ENCODE results near the gene PTPRT. TPM values are rescaled to one million over a fixed set of nuclear protein-coding genes. Genes with fewer than 3 reads are reported as not detected.

PTPRT gene
- total and polyA plus RNA-seq, 11 donors: 0.04 to 2.5 (median 0.25) TPM; not detected in 2

- TF ChIP-seq, protein P1, sequence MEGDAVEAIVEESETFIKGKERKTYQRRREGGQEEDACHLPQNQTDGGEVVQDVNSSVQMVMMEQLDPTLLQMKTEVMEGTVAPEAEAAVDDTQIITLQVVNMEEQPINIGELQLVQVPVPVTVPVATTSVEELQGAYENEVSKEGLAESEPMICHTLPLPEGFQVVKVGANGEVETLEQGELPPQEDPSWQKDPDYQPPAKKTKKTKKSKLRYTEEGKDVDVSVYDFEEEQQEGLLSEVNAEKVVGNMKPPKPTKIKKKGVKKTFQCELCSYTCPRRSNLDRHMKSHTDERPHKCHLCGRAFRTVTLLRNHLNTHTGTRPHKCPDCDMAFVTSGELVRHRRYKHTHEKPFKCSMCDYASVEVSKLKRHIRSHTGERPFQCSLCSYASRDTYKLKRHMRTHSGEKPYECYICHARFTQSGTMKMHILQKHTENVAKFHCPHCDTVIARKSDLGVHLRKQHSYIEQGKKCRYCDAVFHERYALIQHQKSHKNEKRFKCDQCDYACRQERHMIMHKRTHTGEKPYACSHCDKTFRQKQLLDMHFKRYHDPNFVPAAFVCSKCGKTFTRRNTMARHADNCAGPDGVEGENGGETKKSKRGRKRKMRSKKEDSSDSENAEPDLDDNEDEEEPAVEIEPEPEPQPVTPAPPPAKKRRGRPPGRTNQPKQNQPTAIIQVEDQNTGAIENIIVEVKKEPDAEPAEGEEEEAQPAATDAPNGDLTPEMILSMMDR (IDR thresholded peaks at IDR 0.05): no peak
Measured at GRCh38 chr20:42419814-42420532, 769.7 kb downstream of the PTPRT start.

DNA sequence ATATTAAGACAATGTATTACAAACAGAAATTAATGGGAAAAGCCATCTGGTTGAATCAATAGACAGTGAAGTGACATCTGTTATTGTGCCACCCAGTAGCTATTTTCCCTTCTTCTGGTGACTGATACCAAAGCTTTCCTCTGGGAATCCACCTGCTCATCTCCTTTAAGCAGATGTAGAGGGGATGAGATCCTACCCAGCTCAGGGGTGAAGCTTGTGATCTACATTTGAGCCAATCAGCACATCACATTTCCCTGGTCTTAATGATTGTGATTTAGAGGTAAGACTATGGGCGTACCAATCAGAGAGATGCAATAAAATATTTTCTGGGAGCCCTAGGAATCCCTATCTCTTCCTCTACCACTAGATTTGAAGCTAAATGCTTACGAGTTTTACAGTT is 782.9 kb downstream of the PTPRT start:
- intact Hi-C loops (cut with DNase I): no loop called here
- no peak overlapping the region for H3K27ac ChIP-seq
- H3K9me3 ChIP-seq: peaks cover 0 to 5% (median 0%) of the 10 kb centered on the region in 12 donors
- H3K4me3 ChIP-seq: no peak overlapping the region
- no peaks in the 10 kb centered on the region for H3K4me1 ChIP-seq
- ATAC-seq: no peak
- H3K36me3 ChIP-seq: no peaks in the 10 kb centered on the region
- 75 to 84% (median 76%) methylated on average over 2 of the region's 2 CpGs for WGBS, 4 donors
- DNase-seq: no peak
- TF ChIP-seq, protein P1 (IDR thresholded peaks at IDR 0.05): no peak
- no peaks in the 10 kb centered on the region for H3K27me3 ChIP-seq

More at GRCh38 chr20:42419814-42420532, 769.7 kb downstream of the PTPRT start:
- Histone ChIP-seq H3K27me3 (no peaks in the 10 kb centered on the region), H3K9me3 (no peaks in the 10 kb centered on the region), H3K27ac (no peak overlapping the region), H3K36me3 (no peaks in the 10 kb centered on the region), H3K4me3 (no peak overlapping the region), H3K4me1 (no peaks in the 10 kb centered on the region)
- 36 to 40% (median 39%) methylated on average over 15 of the region's 15 CpGs for WGBS, 4 donors
- intact Hi-C loops (cut with DNase I): no loop called here
- DNase-seq (no peak), ATAC-seq (peak in 1 of 4 donors; percentile 58)

DNA sequence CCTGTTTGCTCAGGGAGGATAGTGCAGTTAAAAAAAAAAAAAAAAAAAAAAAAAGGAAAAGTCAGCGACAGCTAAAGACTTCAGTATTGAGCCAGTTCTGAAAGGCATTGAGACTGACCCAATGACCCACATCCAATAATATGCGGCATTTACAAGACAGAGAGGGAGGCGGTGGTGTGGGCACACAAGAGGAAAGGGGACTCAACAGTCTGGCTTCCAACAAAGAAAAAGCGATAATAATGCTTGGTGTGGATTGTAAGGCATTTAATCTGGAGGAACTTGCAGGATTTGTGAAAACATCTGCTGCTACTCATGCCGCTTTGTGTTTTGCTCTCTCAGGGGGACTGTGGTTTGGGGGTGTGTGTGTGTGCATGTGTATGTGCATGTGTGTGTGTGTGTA is 787.3 kb downstream of the PTPRT start:
- Histone ChIP-seq H3K27me3 (no peaks in the 10 kb centered on the region), H3K4me1 (no peaks in the 10 kb centered on the region), H3K4me3 (no peak overlapping the region), H3K27ac (no peak overlapping the region), H3K9me3 (no peaks in the 10 kb centered on the region), H3K36me3 (no peaks in the 10 kb centered on the region)
- 62 to 71% (median 68%) methylated on average over 5 of the region's 5 CpGs for WGBS, 4 donors
- DNase-seq (no peak), ATAC-seq (no peak)
- TF ChIP-seq, protein P1 (IDR thresholded peaks at IDR 0.05): no peak
- no peak for TF ChIP-seq POLR2A (IDR thresholded peaks at IDR 0.05)
- intact Hi-C loops (cut with DNase I): no loop called here

GRCh38 chr20:42401613-42402012 is 788.1 kb downstream of the PTPRT start:
- Histone ChIP-seq H3K27me3 (no peaks in the 10 kb centered on the region), H3K36me3 (no peaks in the 10 kb centered on the region), H3K4me3 (no peak overlapping the region), H3K27ac (no peak overlapping the region), H3K9me3 (no peaks in the 10 kb centered on the region), H3K4me1 (no peaks in the 10 kb centered on the region)
- DNase-seq: no peak
- TF ChIP-seq POLR2A (IDR thresholded peaks at IDR 0.05): no peak
- TF ChIP-seq, protein P1 (IDR thresholded peaks at IDR 0.05): no peak
- WGBS, 4 donors: 44 to 57% (median 50%) methylated on average over 3 of the region's 3 CpGs
- intact Hi-C loops (cut with DNase I): no loop called here
- ATAC-seq: no peak
